ENCODE results near the gene FILIP1L. TPM values are rescaled to one million over a fixed set of nuclear protein-coding genes. Genes with fewer than 3 reads are reported as not detected.

FILIP1L gene
- total and polyA plus RNA-seq, 8 donors: 10.6 to 98.4 (median 57.0) TPM

GRCh38 chr3:100087198-100087597 lies 27.1 kb downstream of the FILIP1L start:
- no peaks in the 10 kb centered on the region for H3K27me3 ChIP-seq
- no peak overlapping the region for H3K4me3 ChIP-seq
- TF ChIP-seq POLR2A (IDR thresholded peaks at IDR 0.05) (no peak), EP300 (IDR thresholded peaks at IDR 0.05) (no peak), POLR2AphosphoS5 (IDR thresholded peaks at IDR 0.05) (no peak)
- TF ChIP-seq, protein P1, sequence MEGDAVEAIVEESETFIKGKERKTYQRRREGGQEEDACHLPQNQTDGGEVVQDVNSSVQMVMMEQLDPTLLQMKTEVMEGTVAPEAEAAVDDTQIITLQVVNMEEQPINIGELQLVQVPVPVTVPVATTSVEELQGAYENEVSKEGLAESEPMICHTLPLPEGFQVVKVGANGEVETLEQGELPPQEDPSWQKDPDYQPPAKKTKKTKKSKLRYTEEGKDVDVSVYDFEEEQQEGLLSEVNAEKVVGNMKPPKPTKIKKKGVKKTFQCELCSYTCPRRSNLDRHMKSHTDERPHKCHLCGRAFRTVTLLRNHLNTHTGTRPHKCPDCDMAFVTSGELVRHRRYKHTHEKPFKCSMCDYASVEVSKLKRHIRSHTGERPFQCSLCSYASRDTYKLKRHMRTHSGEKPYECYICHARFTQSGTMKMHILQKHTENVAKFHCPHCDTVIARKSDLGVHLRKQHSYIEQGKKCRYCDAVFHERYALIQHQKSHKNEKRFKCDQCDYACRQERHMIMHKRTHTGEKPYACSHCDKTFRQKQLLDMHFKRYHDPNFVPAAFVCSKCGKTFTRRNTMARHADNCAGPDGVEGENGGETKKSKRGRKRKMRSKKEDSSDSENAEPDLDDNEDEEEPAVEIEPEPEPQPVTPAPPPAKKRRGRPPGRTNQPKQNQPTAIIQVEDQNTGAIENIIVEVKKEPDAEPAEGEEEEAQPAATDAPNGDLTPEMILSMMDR (IDR thresholded peaks at IDR 0.05): no peak
- intact Hi-C loops (cut with DNase I; ENCODE audit: low total_unique reads): no loop called here
- H3K9me3 ChIP-seq: no peaks in the 10 kb centered on the region
- DNase-seq: no peak
- no peak overlapping the region for H3K27ac ChIP-seq
- H3K4me1 ChIP-seq: peaks cover 7 to 18% (median 10%) of the 10 kb centered on the region in 4 donors
- no peaks in the 10 kb centered on the region for H3K36me3 ChIP-seq

- intact Hi-C loops (cut with DNase I; ENCODE audit: low total_unique reads): no loop called here
- Histone ChIP-seq H3K9me3 (no peaks in the 10 kb centered on the region), H3K27me3 (no peaks in the 10 kb centered on the region), H3K4me3 (no peak overlapping the region), H3K4me1 (peaks cover 7 to 18% (median 10%) of the 10 kb centered on the region in 4 donors), H3K27ac (no peak overlapping the region), H3K36me3 (no peaks in the 10 kb centered on the region)
- 38 to 72% (median 43%) methylated on average over 1 of the region's 1 CpG for WGBS, 5 donors
- TF ChIP-seq POLR2AphosphoS5 (IDR thresholded peaks at IDR 0.05) (no peak), EP300 (IDR thresholded peaks at IDR 0.05) (no peak), POLR2A (IDR thresholded peaks at IDR 0.05) (no peak)
- TF ChIP-seq, protein P1 (IDR thresholded peaks at IDR 0.05): no peak
- DNase-seq: no peak
These were observed 27.9 kb downstream of the FILIP1L start for GRCh38 chr3:100086401-100086800.

DNA sequence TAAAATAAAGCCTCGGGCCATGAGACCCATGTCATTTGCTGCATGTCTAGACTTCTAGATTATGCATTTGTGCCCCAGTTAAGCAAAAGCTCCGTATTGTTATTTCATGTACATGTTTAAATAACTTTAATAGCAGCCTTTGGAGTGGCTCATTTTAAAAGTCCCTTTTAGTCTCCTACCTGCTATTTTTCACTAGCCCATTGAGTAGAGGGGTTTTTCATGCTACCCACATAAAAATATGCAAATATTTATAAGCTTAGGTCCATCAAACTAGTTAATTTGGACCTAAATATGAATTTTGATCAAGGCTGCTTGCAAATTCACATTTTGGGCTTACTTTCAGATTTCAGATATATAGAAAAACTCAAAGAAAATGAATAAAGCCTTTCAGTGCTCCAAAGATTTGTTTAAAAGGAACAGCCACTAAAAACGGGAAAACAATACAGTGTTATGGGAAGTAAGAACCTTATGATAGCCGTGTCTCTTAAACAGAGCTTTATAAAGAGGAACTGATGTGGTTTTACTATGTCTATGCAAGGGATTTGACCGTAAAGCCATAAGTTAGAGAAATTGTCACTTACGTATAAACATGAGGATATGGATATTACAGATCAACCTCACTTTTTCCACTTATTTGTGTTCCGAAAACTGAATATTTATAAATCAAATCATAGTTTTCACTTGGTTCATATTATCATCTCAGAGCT lies 30.0 kb downstream of the FILIP1L start:
- TF ChIP-seq POLR2A (IDR thresholded peaks at IDR 0.05): no peak
- TF ChIP-seq POLR2AphosphoS5 (IDR thresholded peaks at IDR 0.05): no peak
- TF ChIP-seq EP300 (IDR thresholded peaks at IDR 0.05): no peak
- TF ChIP-seq, protein P1 (IDR thresholded peaks at IDR 0.05): no peak
- H3K27me3 ChIP-seq: no peaks in the 10 kb centered on the region
- no peak for DNase-seq
- H3K9me3 ChIP-seq: no peaks in the 10 kb centered on the region
- H3K4me3 ChIP-seq: no peak overlapping the region
- no peak overlapping the region for H3K27ac ChIP-seq
- H3K4me1 ChIP-seq: peaks cover 5 to 24% (median 11%) of the 10 kb centered on the region in 4 donors
- intact Hi-C loops (cut with DNase I; ENCODE audit: low total_unique reads): no loop called here
- WGBS, 5 donors: 84 to 91% (median 89%) methylated on average over 7 of the region's 7 CpGs
- H3K36me3 ChIP-seq: no peaks in the 10 kb centered on the region

- intact Hi-C loops (cut with DNase I; ENCODE audit: low total_unique reads): no loop called here
- H3K27me3 ChIP-seq: no peaks in the 10 kb centered on the region
These were observed 31.1 kb downstream of the FILIP1L start for GRCh38 chr3:100083209-100083608.

More at GRCh38 chr3:100083209-100083608, 31.1 kb downstream of the FILIP1L start:
- no peak overlapping the region for H3K27ac ChIP-seq
- TF ChIP-seq EP300 (IDR thresholded peaks at IDR 0.05): no peak
- no peak for TF ChIP-seq POLR2A (IDR thresholded peaks at IDR 0.05)
- TF ChIP-seq, protein P1 (IDR thresholded peaks at IDR 0.05): no peak
- no peak for TF ChIP-seq POLR2AphosphoS5 (IDR thresholded peaks at IDR 0.05)
- no peak overlapping the region for H3K4me3 ChIP-seq
- no peak for DNase-seq
- peaks cover 5 to 24% (median 9%) of the 10 kb centered on the region in 4 donors for H3K4me1 ChIP-seq
- H3K36me3 ChIP-seq: no peaks in the 10 kb centered on the region
- WGBS, 5 donors: 48 to 73% (median 58%) methylated on average over 6 of the region's 6 CpGs
- H3K9me3 ChIP-seq: no peaks in the 10 kb centered on the region

Measured in stomach (tissue), 9 donors.